Measurements from ENCODE around the gene DUSP5.

The DUSP5 gene

DNA sequence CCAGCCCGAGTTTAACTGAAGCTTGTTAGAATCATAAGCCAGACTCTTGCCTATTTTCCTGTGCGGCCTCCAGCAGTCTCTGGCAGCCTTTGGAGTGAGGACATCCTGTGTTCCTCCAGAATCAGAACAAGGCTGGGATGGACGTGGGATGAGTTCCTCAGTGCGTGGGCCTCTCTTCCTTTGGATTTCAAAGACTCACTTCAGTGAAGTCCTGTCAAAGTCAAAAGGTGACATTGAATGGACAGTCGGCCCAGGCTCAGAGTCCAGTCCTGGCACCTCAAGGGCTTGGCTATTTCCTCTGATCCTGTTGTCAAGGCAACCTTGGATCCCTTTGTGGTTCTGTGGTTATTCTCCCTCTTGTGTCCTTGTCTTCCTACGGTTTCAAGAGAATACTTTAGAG, 48.4 kb downstream of the DUSP5 start:
- DNase-seq = no peak
- no peak overlapping the region for H3K27ac ChIP-seq (ENCODE audit: insufficient read depth, low read length, poor library complexity, severe bottlenecking)
- peaks cover 3% of the 10 kb centered on the region for H3K4me1 ChIP-seq (ENCODE audit: control insufficient read depth, insufficient read depth, low read length, poor library complexity, severe bottlenecking)
- no peaks in the 10 kb centered on the region for H3K9me3 ChIP-seq (ENCODE audit: control insufficient read depth, low read length)
- no peaks in the 10 kb centered on the region for H3K27me3 ChIP-seq (replicated peaks; ENCODE audit: control insufficient read depth, insufficient read depth, low read length, poor library complexity, severe bottlenecking)
- H3K36me3 ChIP-seq (ENCODE audit: control insufficient read depth, insufficient read depth, low read length) = no peaks in the 10 kb centered on the region
- no peak overlapping the region for H3K4me3 ChIP-seq (ENCODE audit: insufficient read depth, low read depth, low read length, poor library complexity, severe bottlenecking)

DNA sequence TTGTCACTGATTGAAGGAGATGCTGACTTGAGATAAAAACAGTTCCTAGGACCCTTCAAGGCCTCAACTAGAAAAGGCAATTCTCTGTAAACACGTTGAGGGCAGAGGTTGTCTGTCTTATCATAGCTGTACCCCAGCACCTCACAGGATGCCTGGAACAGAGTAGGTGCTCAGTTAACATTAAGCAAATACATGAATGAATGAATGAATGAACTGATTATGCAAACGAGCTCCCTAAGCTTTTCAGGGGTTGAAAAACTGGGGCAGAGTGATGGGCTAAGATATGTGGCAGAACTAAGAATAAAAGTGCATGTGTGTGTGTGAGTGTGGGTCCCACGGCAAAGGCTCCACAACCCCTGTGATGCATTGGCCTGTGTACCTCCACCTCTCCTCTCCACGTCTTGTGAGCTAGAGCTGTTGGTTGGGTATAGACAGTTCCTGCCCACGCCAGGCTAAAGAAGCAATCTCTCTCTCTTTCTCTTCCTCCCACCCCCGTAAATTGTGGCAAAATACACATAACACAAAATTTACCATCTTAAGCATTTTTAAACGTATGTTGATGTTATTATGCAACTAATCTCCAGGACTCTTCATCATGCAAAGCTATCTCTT, 48.9 kb downstream of the DUSP5 start:
- no peaks in the 10 kb centered on the region for H3K27me3 ChIP-seq (replicated peaks; ENCODE audit: control insufficient read depth, insufficient read depth, low read length, poor library complexity, severe bottlenecking)
- no peak for DNase-seq
- H3K27ac ChIP-seq (ENCODE audit: insufficient read depth, low read length, poor library complexity, severe bottlenecking) = no peak overlapping the region
- H3K4me1 ChIP-seq (ENCODE audit: control insufficient read depth, insufficient read depth, low read length, poor library complexity, severe bottlenecking) = peaks cover 3% of the 10 kb centered on the region
- H3K9me3 ChIP-seq (ENCODE audit: control insufficient read depth, low read length) = no peaks in the 10 kb centered on the region
- H3K4me3 ChIP-seq (ENCODE audit: insufficient read depth, low read depth, low read length, poor library complexity, severe bottlenecking) = no peak overlapping the region
- no peaks in the 10 kb centered on the region for H3K36me3 ChIP-seq (ENCODE audit: control insufficient read depth, insufficient read depth, low read length)

DNA sequence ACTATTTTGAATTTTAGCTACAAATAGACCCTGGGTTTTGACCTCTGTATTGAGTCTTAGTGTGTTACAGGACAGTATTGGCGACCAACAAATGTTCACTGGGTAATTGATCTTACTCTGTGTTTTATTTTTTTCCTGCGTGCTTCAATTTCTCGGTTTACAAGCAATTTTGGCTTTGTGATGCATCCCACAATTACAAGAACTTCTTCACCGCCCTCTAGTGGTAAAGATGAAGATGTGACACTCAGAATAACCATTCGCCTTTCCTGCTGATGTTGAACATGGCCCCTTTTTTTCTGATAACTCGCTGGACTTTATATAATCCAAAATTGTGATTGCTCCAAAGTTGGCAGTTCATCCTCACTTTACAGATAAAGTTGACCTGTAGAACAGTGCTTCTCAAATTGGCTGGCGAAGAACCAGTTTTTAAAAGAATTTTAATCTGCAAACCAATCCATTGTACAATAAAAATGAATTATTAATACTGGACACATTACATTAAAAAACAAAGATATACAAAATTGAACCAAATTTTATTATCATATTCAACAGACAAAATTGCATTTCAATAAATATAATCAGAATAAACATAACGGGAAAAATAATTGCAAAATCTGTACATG, 49.5 kb downstream of the DUSP5 start:
- DNase-seq = no peak
- Histone ChIP-seq H3K4me3 (ENCODE audit: insufficient read depth, low read depth, low read length, poor library complexity, severe bottlenecking) (no peak overlapping the region), H3K36me3 (ENCODE audit: control insufficient read depth, insufficient read depth, low read length) (no peaks in the 10 kb centered on the region), H3K9me3 (ENCODE audit: control insufficient read depth, low read length) (no peaks in the 10 kb centered on the region), H3K27me3 (replicated peaks; ENCODE audit: control insufficient read depth, insufficient read depth, low read length, poor library complexity, severe bottlenecking) (no peaks in the 10 kb centered on the region), H3K27ac (ENCODE audit: insufficient read depth, low read length, poor library complexity, severe bottlenecking) (no peak overlapping the region), H3K4me1 (ENCODE audit: control insufficient read depth, insufficient read depth, low read length, poor library complexity, severe bottlenecking) (peaks cover 3% of the 10 kb centered on the region)

DNA sequence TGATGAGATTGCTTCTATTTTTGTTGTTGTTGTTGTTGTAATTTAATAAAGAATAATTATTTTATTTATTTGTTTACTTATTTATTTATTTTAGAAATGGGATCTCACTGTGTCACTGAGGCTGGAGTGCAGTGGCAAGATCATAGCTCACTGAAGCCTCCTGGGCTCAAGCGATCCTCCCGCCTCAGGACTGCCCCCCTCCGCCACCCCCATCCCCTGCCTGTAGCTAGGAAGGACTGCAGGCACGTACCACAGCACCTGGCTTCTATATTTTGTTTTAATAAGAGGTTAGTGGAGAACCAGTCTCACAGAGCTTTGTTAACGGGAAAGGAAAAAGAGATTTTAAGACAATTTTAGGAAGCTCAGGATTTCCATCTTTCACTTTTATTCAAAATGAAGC, 50.3 kb downstream of the DUSP5 start:
- H3K27me3 ChIP-seq (replicated peaks; ENCODE audit: control insufficient read depth, insufficient read depth, low read length, poor library complexity, severe bottlenecking) = no peaks in the 10 kb centered on the region
- H3K4me1 ChIP-seq (ENCODE audit: control insufficient read depth, insufficient read depth, low read length, poor library complexity, severe bottlenecking) = peaks cover 3% of the 10 kb centered on the region
- no peak overlapping the region for H3K4me3 ChIP-seq (ENCODE audit: insufficient read depth, low read depth, low read length, poor library complexity, severe bottlenecking)
- H3K36me3 ChIP-seq (ENCODE audit: control insufficient read depth, insufficient read depth, low read length) = no peaks in the 10 kb centered on the region
- no peaks in the 10 kb centered on the region for H3K9me3 ChIP-seq (ENCODE audit: control insufficient read depth, low read length)
- no peak overlapping the region for H3K27ac ChIP-seq (ENCODE audit: insufficient read depth, low read length, poor library complexity, severe bottlenecking)
- DNase-seq = no peak

DNA sequence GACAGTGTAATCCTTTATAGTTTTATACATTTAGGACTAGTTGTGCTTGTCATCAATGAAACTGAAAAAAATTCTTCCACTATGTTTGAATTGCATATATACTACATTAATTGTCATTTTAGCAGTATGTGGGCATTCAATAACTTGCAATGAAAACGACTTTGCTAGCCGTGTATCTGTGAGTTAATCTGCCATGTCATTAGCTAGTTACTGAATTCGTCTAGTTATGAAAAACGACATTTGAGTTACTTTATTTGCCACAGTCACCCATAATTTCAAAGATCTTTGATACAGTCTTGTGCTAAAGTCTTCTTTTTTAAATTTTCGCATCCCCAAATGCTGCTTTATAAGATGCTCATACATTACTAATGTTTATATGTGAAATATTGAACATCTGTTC, 51.5 kb downstream of the DUSP5 start:
- Histone ChIP-seq H3K9me3 (ENCODE audit: control insufficient read depth, low read length) (no peaks in the 10 kb centered on the region), H3K4me1 (ENCODE audit: control insufficient read depth, insufficient read depth, low read length, poor library complexity, severe bottlenecking) (peaks cover 3% of the 10 kb centered on the region), H3K27ac (ENCODE audit: insufficient read depth, low read length, poor library complexity, severe bottlenecking) (no peak overlapping the region), H3K27me3 (replicated peaks; ENCODE audit: control insufficient read depth, insufficient read depth, low read length, poor library complexity, severe bottlenecking) (no peaks in the 10 kb centered on the region), H3K4me3 (ENCODE audit: insufficient read depth, low read depth, low read length, poor library complexity, severe bottlenecking) (no peak overlapping the region), H3K36me3 (ENCODE audit: control insufficient read depth, insufficient read depth, low read length) (no peaks in the 10 kb centered on the region)
- DNase-seq = no peak

DNA sequence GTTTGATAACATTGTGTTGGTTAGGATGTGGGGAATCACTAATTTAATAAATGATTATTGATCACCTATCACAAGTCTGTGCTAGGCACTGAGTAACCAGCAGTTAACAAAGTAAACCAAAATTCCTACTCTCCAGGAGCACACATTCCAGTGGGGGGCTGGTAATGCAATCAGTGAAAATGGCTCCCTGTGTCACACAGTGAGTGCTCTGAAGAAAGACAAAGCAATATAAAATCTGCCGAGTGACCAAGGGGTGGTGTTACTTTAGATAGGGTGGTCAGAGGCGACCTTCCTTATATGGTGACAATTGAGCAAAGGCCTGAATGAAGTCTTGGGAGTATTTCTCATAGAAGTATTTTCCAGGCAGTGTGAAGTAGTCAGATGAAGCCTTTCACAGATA, 56.2 kb downstream of the DUSP5 start:
- H3K27ac ChIP-seq (ENCODE audit: insufficient read depth, low read length, poor library complexity, severe bottlenecking) = no peak overlapping the region
- H3K4me1 ChIP-seq (ENCODE audit: control insufficient read depth, insufficient read depth, low read length, poor library complexity, severe bottlenecking) = no peaks in the 10 kb centered on the region
- no peak overlapping the region for H3K4me3 ChIP-seq (ENCODE audit: insufficient read depth, low read depth, low read length, poor library complexity, severe bottlenecking)
- no peaks in the 10 kb centered on the region for H3K9me3 ChIP-seq (ENCODE audit: control insufficient read depth, low read length)
- no peak for DNase-seq
- H3K27me3 ChIP-seq (replicated peaks; ENCODE audit: control insufficient read depth, insufficient read depth, low read length, poor library complexity, severe bottlenecking) = no peaks in the 10 kb centered on the region
- no peaks in the 10 kb centered on the region for H3K36me3 ChIP-seq (ENCODE audit: control insufficient read depth, insufficient read depth, low read length)

DNA sequence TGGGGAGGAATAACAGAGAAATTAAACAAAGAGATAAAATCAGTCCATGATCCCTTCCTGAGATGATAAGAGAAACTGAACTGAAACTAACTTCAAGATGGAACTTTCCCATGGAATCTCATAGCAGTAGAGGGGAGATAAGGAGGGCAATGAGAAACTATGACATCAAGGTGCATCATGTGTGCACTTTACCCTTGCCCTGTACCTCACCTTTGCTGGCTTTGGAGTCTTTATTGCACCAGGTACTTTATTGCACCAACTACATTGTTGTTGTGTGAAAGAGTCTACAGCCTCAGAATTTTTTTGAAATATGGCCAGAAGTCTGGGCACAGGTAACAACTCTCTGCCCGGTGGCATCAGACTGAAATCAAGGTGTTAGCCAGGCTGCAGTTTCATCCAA, 58.6 kb downstream of the DUSP5 start:
- Histone ChIP-seq H3K4me1 (ENCODE audit: control insufficient read depth, insufficient read depth, low read length, poor library complexity, severe bottlenecking) (no peaks in the 10 kb centered on the region), H3K27ac (ENCODE audit: insufficient read depth, low read length, poor library complexity, severe bottlenecking) (no peak overlapping the region)
- DNase-seq = no peak

DNA sequence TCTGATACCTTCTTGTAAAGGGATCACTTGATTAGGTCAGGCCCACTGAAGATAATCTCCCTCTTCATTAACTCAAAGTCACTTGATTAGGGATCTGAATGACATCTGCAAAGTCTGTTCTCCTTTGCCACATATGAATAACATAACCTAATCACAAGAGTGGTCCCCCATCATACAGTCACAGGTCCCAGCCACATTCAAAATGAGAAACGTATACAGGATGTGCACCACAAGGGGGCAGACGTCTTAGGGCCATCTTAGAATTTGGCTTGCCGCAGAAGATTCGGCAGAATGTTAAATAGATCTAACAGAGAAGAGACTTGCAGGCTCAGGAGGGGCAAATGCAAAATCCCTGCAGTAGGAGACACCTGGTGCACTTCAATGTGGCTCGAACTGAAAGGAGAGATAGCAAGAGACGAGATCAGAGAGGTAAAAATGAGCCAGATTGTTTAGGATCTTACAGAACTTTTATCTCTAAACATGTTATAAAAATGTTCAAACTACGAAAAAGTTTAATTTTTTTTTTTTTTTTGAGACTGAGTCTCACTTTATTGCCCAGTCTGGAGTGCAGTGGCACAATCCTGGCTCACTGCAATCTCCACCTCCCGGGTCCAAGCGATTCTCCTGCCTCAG, 59.4 kb downstream of the DUSP5 start:
- no peak overlapping the region for H3K27ac ChIP-seq (ENCODE audit: insufficient read depth, low read length, poor library complexity, severe bottlenecking)
- no peaks in the 10 kb centered on the region for H3K36me3 ChIP-seq (ENCODE audit: control insufficient read depth, insufficient read depth, low read length)
- H3K27me3 ChIP-seq (replicated peaks; ENCODE audit: control insufficient read depth, insufficient read depth, low read length, poor library complexity, severe bottlenecking) = no peaks in the 10 kb centered on the region
- no peaks in the 10 kb centered on the region for H3K9me3 ChIP-seq (ENCODE audit: control insufficient read depth, low read length)
- no peak overlapping the region for H3K4me3 ChIP-seq (ENCODE audit: insufficient read depth, low read depth, low read length, poor library complexity, severe bottlenecking)
- peak in 2 of 3 donors; percentile 20 to 46 for DNase-seq
- H3K4me1 ChIP-seq (ENCODE audit: control insufficient read depth, insufficient read depth, low read length, poor library complexity, severe bottlenecking) = no peaks in the 10 kb centered on the region

More for the DNA sequence above, 58.6 kb downstream of the DUSP5 start:
- Histone ChIP-seq H3K4me3 (ENCODE audit: insufficient read depth, low read depth, low read length, poor library complexity, severe bottlenecking) (no peak overlapping the region), H3K9me3 (ENCODE audit: control insufficient read depth, low read length) (no peaks in the 10 kb centered on the region), H3K36me3 (ENCODE audit: control insufficient read depth, insufficient read depth, low read length) (no peaks in the 10 kb centered on the region), H3K27me3 (replicated peaks; ENCODE audit: control insufficient read depth, insufficient read depth, low read length, poor library complexity, severe bottlenecking) (no peaks in the 10 kb centered on the region)

DNA sequence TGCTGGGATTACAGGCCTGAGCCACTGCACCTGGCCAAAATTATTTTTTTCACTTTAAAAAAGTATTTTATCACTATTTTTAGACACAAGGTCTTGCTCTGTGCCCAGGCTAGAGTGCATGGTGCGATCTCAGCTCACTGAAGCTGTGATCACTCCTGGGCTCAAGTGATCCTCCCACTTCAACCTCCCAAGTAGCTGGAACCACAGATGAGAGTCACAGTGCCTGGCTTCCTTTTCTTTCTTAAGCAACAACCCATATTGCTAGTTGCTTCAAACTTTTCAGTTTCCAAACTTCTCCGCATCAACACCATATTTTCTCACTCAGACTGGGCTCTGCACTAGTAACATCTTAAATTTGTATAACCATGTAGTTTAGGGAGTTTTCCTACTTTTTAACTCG, 60.3 kb downstream of the DUSP5 start:
- no peak for DNase-seq
- no peaks in the 10 kb centered on the region for H3K27me3 ChIP-seq (replicated peaks; ENCODE audit: control insufficient read depth, insufficient read depth, low read length, poor library complexity, severe bottlenecking)
- H3K27ac ChIP-seq (ENCODE audit: insufficient read depth, low read length, poor library complexity, severe bottlenecking) = no peak overlapping the region
- H3K4me3 ChIP-seq (ENCODE audit: insufficient read depth, low read depth, low read length, poor library complexity, severe bottlenecking) = no peak overlapping the region
- no peaks in the 10 kb centered on the region for H3K4me1 ChIP-seq (ENCODE audit: control insufficient read depth, insufficient read depth, low read length, poor library complexity, severe bottlenecking)
- H3K9me3 ChIP-seq (ENCODE audit: control insufficient read depth, low read length) = no peaks in the 10 kb centered on the region
- H3K36me3 ChIP-seq (ENCODE audit: control insufficient read depth, insufficient read depth, low read length) = no peaks in the 10 kb centered on the region

DNA sequence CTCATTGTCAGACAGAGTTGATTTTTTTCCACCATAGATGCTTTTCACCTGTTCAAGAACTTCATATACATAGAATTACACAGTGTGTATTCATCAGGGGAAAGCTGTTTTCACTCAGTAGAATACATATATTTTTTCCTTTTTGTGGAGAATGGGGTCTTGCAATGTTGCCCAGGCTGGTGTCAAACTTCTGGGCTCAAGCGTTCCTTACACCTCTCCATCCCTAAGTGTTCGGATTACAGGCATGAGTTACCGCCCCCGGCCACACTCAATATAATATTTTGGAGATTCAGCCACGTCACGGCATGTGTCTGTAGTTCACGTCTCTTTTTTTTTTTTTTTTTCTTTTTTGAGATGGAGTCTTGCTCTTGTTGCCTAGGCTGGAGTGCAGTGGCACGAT, 62.3 kb downstream of the DUSP5 start:
- Histone ChIP-seq H3K27ac (ENCODE audit: insufficient read depth, low read length, poor library complexity, severe bottlenecking) (no peak overlapping the region), H3K27me3 (replicated peaks; ENCODE audit: control insufficient read depth, insufficient read depth, low read length, poor library complexity, severe bottlenecking) (no peaks in the 10 kb centered on the region), H3K4me1 (ENCODE audit: control insufficient read depth, insufficient read depth, low read length, poor library complexity, severe bottlenecking) (no peaks in the 10 kb centered on the region), H3K4me3 (ENCODE audit: insufficient read depth, low read depth, low read length, poor library complexity, severe bottlenecking) (no peak overlapping the region), H3K36me3 (ENCODE audit: control insufficient read depth, insufficient read depth, low read length) (no peaks in the 10 kb centered on the region), H3K9me3 (ENCODE audit: control insufficient read depth, low read length) (no peaks in the 10 kb centered on the region)
- DNase-seq = no peak

Data from effector memory CD4-positive, alpha-beta T cell (primary cell).